ENCODE measurements around the gene NARS2.

Gene NARS2

DNA sequence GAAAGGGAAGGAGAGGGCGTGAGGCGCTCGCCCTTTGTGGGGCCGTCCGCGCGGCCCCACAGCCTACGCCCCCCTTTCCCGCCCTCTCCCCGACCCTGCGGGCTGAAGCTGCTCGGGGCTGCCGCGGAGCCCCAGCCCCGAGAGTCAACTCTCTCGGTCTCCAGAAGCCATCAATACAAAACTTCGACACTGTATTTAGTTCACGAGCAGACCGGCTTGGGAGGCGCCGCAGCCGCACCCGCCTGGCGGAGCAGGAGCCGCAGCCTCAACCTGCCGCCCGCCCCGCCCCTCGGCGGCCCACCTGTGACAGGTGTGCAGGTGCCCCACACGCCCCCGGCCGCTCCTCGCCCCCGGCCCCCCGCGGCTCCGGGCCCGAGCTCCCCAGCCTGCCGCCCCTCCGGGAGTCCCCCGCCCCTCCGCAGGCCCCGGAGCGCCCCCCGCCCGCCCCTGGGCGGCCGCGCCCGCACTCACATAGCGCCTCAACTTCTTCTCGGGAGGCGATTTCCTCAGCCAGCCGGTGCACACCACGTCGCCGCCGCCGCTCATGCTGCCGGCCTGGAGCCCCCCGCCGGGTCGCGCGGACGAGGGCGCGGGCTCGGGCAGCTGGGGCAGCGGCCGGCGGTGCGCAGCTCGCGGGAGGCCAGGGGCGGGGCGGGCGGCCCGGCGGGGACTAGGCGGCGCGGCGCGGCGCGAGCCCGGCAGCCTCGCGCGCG, 157.3 kb downstream of the NARS2 start, which contains the start of gene GAB2:
Gene GAB2 (minus strand): TSS at position 646 of the 713 bp plus-strand sequence. CDS start 100 bp downstream, at position 546.
- peak in 1 of 2 donors; percentile 4 for DNase-seq (ENCODE audit: low read depth in 1 of 2, low spot score in 1 of 2)

DNA sequence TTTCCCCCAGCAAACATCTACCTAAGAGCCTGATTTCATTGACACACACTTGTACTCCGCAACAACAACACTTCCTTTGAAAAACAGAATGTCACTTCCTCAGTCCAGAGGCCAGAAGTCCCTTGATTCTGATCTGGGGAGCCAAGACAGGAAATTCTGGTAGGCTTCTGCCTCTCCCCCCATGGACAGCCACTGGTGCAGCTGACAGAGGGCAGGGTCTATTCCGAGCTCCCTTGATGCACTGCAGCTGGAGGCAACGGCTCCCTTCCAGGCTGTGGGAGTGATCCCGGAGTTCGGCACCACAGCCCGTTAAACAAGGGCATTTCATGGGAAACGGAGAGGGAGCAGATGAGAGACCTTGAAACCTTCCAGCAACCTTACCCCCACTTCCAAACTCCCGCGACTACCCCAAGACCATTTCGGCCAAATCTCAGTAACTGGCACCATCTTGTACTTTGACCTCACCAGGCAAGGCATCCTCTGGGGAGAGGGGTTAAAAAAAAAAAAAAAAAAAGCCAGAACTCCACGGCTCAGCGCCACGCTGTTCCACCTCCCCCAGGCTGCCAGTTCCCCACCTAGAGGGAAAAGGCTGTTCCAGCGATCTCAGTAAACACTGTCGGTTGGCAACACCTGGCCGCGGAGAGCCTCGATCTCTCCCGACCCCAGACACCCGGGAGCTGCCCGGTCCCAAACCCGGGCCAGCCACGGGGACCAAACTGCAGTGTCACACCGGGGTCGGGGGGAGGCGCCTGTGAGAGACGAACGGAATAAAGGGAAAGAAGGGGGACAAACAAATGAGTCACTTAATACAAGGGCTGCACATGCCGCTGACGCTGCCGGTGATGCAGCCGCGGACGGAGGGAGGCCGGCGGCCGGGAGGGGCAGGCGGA, 158.1 kb downstream of the NARS2 start:
- peak; percentile 45 to 66 for DNase-seq (ENCODE audit: low read depth in 1 of 2, low spot score in 1 of 2)

DNA sequence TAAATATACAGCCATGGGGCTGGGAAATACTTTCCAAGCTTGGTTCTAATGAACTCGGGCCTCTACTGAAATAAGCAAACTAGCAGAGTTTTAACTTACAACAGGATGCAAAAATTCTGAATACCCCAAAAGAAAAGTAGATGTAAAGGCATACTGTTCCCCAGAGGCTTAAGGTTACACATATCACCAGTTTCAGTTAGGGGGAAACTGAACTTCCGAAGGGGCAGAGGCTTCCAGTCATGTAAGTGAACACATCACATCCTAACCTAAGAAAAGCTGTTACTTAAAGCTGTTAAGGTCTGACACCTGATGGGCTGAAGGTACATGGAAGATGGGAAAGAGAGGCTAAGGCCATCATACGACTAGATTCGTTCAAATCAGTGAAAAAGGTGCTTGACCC, 159.3 kb downstream of the NARS2 start:
- no peak for DNase-seq (ENCODE audit: low read depth in 1 of 2, low spot score in 1 of 2)

DNA sequence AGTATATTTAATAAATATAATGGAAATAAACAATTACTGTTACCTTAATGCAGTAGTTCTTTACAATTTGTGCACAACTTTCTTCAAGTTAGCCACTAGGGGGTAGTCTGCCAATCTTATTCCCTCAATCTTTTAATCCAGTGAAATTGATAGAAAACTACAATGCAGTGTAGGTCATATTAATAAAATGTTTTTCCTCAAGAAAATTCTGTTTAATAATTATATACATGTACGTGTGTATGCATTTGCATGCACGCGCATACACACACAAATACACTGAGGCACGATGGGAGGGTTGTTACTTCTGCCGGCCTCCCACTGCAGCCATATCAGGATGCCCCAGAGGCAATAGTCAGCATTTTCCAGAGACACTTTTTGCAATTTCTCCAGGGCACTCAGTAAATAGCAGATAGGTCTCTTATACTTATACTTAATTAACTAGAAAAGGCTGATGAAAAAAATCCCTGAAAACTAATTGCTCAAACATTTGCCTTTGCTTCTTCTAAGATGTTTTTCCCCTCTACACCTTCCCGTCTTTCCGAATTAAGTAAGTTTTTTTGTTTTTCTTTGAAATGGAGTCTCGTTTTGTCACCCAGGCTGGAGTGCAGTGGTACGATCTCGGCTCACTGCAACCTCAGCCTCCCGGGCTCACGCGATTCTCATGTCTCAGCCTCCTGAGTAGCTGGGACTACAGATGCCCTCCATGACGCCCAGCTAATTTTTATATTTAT, 160.2 kb downstream of the NARS2 start:
- no peak for DNase-seq (ENCODE audit: low read depth in 1 of 2, low spot score in 1 of 2)

DNA sequence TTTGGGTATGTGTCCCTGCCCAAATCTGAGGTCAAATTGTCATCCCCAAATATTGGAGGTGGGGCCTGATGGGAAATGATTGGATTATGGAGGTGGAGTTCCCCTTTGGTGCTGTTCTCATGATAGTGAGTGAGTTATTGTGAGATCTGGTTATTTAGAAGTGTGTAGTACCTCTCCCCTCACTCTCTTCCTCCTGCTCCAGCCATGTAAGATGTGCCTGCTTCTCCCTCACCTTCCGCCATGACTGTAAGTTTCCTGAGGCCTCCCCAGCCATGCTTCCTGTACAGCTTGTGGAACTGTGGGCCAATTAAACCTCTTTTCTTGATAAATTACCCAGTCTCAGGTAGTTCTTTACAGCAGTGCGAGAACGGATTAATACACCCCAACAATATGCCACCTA, 166.0 kb downstream of the NARS2 start:
- DNase-seq (ENCODE audit: low read depth in 1 of 2, low spot score in 1 of 2), result no peak

DNA sequence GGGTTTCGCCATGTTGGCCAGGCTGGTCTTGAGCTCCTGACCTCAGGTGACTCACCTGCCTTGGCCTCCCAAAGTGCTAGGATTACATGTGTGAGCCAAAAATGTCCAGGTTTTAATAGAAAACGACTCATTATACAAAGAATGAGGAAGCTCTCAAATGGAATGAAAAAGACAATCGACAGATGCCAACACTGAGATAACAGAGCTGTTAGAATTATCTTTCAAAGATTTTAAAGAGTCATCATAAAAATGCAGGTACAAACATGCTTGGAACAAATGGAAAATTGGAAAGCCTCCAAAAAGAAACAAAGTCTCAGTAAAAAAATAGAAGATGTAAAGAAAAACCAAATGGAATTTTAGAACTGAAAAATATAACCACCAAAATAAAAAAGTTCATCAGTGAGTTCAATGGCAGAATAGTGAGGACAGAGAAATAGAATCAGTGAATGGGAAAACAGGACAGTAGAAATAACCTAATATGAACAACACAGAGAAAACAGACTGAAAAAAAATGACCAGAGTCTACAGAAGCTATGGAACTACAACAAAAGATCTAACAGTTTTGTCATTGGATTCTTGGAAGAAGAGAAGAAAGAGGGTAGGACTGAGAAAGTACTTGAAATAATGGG, 168.0 kb downstream of the NARS2 start:
- DNase-seq (ENCODE audit: low read depth in 1 of 2, low spot score in 1 of 2), result no peak

DNA sequence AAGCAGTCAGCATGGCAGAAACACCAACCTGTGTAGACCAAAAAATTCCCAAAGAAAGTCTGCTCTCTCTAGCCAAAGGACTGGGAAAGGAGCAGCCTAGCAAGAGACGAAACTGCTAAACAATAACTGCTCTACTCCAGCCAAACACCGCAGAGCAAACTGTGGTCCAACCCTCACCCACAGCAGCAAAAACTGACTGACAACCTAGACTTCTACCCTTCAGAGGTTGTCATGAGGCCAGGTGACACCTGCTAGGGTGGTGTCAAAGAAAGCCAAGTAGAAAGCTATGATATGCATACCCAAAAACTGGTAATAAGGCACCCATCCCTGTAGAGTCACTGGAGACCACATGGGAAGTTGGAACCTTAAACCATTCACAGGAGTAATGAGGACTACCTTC, 168.9 kb downstream of the NARS2 start:
- DNase-seq (ENCODE audit: low read depth in 1 of 2, low spot score in 1 of 2), result no peak

DNA sequence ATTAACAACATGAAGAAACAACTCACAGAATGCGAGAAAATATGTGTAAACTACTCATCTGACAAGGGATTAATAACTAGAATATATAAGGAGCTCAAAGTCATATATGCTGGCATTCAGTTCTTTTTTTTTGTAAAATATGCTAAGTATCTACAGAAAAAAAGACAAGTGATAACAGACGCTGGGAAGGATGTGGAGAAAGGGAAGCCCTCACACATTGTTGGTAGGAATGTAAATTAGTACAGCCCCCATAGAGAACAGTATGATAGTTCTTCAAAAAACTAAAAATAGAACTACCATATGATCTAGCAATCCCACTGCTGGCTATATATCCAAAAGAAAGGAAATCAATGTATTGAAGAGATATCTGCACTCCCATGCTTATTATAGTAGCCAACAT, 170.9 kb downstream of the NARS2 start:
- DNase-seq (ENCODE audit: low read depth in 1 of 2, low spot score in 1 of 2), result no peak

DNA sequence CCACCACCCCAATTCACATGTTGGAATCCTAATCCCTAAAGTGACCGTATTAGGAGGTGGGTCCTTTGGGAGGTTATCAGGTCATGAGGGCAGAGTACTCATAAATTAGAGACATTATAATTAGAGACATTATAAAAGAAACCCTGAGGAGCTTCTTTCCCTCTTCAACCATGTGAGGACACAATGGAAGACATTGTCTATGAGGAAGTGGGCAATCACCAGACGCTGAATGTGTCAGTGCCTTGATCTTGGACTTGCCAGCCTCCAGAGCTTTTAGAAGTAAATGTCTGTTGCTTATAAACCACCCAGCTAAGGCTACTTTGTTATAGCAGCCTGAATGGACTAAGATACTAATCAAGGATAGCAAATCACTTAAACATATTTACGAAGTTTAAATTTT, 171.8 kb downstream of the NARS2 start:
- no peak for DNase-seq (ENCODE audit: low read depth in 1 of 2, low spot score in 1 of 2)

DNA sequence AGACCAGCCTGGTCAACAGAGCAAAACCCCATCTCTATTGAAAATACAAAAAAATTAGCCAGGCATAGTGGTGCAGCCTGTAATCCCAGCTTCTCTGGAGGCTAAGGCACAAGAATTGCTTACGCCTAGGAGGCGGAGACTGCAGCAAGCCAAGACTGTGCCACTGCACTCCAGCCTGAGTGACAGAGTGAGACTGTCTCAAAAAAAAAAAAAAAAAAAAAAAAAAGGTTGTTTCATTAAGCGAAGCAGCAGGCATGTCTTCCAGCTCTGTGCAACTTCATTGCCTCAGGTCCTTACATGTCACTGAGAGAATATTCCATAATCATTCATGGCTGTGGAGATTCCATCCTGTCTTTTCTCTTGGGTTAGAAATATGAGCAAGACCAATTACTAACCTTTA, 174.0 kb downstream of the NARS2 start:
- DNase-seq (ENCODE audit: low read depth in 1 of 2, low spot score in 1 of 2), result no peak

DNA sequence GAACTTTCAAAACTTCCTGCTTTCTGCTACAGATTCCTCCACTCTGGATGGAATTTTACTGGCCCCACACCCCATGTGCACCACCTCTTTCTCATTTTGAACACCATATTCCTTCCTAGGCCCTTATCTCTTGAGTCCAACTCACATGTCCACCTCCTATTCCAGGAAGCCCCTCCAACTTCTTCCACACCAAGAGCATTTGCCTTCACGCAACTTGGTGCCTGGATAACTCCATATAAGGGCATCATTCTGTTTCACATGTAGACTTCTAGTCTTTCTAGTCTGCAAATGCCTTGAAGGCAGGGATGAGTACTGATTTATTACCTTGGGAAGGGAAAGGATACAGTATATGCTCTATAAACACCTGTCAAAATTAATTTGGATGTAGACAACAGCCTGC, 174.5 kb downstream of the NARS2 start:
- no peak for DNase-seq (ENCODE audit: low read depth in 1 of 2, low spot score in 1 of 2)

DNA sequence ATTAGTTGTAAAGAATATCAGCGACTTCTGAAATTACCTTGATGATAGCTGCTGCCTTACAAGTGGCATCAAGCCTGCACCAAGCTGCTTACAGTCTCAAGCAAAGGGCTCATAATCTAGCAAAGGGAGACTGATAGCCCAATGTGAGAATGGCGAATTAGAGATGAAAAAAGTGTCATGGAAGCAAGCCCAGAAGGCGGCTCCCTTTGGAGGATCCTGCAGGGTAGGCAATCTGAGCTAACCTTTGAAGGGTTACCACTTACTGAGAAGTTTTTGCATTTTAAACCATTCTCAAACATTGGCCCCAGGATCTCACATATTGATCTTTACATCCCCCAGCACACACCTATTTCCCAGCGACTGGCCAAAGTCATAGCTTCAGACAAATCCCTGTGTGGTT, 175.5 kb downstream of the NARS2 start:
- no peak for DNase-seq (ENCODE audit: low read depth in 1 of 2, low spot score in 1 of 2)

DNA sequence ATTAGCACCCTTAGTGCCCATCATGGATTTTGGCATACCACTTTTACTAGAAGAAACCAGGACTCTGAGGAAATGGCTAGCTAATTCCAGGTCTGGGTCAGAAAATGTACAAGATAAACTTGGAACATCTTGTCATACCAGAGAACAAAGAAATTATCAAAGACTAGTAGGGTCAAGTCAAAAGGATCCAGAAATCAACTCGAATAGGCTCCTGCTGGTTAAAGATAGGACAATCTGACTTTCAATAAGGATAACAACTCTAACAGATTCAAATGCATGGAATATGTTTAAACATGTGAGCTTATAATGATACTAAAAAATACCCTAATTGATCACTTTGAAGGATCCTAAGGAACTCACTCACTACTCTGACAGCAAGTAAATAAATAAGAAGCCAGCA, 175.9 kb downstream of the NARS2 start:
- no peak for DNase-seq (ENCODE audit: low read depth in 1 of 2, low spot score in 1 of 2)

DNA sequence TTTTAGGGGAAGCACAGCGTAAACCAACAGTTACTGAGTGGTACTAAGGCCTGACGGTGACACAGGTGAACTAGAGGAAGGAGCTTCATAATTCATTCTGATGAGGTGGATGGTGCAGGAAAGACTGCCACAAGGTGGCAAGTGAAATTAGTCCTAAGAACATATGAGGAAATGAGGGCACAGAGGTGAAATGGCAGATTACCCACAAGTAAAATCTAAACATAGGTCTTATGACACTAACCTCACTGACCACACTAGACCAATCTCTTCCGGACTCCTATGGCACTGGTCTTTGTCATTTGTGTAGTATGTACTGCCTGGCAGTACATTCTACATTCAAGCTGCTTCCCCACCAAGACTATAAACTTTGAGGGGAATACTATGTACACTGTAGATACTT, 177.3 kb downstream of the NARS2 start:
- no peak for DNase-seq (ENCODE audit: low read depth in 1 of 2, low spot score in 1 of 2)

DNA sequence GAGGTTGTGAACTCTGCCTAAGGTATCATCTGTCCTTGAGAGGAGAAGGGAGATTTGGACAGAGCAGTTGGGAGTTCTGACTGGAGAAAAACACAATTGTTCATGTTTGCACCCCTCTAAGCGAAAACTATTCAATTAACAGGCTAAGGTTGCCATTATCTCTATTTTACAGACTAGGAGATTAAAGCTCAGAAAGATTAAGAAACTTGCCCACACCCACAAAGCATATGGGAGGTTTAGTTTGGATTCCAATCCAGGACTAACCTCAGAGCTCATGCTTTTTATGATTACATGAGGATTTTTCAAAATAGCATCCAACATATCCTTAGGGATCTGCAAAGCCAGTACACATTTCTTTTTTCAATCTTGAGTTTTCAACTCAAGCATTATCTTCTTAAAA, 179.1 kb downstream of the NARS2 start:
- DNase-seq (ENCODE audit: low read depth in 1 of 2, low spot score in 1 of 2), result no peak

DNA sequence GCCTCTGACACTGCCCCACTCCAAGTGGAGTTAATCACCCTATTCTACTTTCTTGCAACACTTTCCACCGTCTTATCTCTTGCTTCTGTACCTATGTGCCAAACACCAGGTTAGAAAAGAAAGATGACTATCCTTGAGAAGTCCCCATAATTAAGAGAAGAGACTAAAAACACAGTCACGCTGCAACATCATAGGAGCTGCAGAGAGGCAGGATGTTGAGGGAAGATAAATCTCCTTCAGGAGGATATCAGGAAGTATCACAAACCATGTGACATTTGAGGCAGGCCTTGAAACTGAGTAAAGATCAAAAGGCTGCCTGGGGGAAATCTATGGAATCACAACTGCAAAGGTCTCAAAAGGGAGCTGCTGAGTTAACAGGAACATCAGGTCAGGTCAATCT, 181.8 kb downstream of the NARS2 start:
- no peak for DNase-seq (ENCODE audit: low read depth in 1 of 2, low spot score in 1 of 2)

DNA sequence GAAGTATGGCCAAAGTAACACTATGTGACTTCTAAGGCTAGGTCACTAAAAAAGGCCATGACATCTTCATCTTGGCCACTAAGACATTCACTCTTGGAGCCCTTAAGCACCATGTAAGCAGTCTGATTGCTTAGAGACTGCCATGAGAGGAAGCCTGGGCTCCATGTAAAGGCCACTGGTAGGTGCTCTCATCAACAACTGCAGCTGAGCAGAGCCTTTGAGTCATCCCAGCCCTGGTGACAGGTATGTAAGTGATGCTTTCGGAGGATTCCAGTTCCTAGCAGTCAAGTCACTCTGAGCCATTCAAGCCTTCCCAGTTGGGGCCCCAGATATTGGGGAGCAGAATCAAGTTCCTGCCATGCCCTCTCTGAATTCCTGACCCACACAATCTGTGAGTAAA, 183.2 kb downstream of the NARS2 start:
- DNase-seq (ENCODE audit: low read depth in 1 of 2, low spot score in 1 of 2), result no peak

DNA sequence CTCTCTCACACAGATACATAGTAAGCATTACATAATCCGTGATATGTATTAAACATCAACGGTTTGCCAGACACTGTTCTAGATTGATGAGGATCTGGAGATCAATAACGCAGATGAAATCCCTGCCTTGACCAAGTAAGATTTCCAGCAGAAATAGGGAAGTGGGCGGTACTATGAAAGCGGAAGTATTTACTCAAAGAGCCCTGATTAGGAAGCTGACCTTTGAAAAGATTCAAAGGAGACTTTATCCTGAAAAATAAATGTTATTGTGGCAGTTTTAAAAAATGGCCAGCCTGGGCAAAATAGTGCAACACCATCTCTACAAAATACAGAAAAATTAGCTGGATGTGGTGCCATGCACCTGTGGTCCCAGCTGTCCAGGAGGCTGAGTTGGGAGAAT, 183.9 kb downstream of the NARS2 start:
- no peak for DNase-seq (ENCODE audit: low read depth in 1 of 2, low spot score in 1 of 2)

DNA sequence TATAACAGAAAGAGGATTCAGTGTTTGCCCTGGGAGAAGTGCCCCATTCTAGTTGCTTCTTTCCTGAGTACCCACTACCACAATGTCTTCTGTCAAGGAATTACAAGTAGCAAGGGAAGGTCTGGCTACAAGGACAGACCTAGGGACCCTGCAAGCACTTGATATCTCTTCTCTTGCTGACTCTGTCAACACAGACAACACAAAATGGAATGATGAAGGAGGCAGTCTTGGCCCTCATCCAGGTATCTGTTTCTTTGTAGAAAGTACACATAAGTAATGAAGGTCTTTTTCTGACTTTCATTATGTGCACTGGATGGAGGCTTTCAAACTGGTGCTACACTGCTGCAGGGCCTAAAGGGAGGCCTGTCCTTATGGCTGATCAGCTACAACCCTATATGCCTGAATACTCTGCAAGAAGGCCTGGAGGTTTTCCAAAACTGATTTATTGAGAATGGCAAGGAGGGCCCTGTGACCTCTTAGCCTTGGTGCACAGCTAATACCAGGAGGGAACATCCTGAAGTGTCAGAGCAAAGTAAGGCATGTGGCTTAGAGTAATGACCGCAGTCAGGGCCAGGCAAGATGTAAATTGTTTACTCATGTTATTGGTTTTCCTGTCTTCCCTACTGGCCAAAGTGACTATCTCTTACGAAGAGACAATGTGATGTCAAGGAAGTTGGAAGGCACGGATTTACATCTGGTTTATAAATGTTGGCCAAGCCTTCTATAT, 188.3 kb downstream of the NARS2 start:
- DNase-seq (ENCODE audit: low read depth in 1 of 2, low spot score in 1 of 2), result no peak

All from activated CD4-positive, alpha-beta T cell treated with anti-CD3 and anti-CD28 coated beads, Interleukin-2, amount 50 U/mL, for 24 hours (primary cell).